GM19452 (cell line): ENCODE measurements around the gene KLHL3.

Experiments used
- ATAC-seq: cut with Tn5 transposase; IDR thresholded peaks from one replicate; pipeline ENCODE4 v1.9.1; 2021; ENCODE audit not compliant: unreplicated experiment

KLHL3 gene

GRCh38 chr5:137635521-137635921, 100.4 kb downstream of the KLHL3 start:
- no peak for ATAC-seq

- no peak for ATAC-seq
Observed at GRCh38 chr5:137633896-137634295, 102.0 kb downstream of the KLHL3 start.

GRCh38 chr5:137632716-137633115, 103.2 kb downstream of the KLHL3 start:
- no peak for ATAC-seq

GRCh38 chr5:137631453-137631852, 104.4 kb downstream of the KLHL3 start:
- ATAC-seq, result no peak

- no peak for ATAC-seq
Observed at GRCh38 chr5:137630972-137631370, 104.9 kb downstream of the KLHL3 start.

GRCh38 chr5:137630216-137630971, 105.5 kb downstream of the KLHL3 start:
- ATAC-seq, result no peak

- ATAC-seq, result no peak
Observed at GRCh38 chr5:137629646-137630045, 106.2 kb downstream of the KLHL3 start.

- ATAC-seq, result no peak
Observed at GRCh38 chr5:137627706-137628105, 108.2 kb downstream of the KLHL3 start.

- no peak for ATAC-seq
Observed at GRCh38 chr5:137627293-137627692, 108.6 kb downstream of the KLHL3 start.

GRCh38 chr5:137624786-137625349, 111.0 kb downstream of the KLHL3 start:
- ATAC-seq, result no peak

- ATAC-seq, result no peak
Observed at GRCh38 chr5:137622850-137623249, 113.0 kb downstream of the KLHL3 start.

- ATAC-seq, result no peak
Observed at GRCh38 chr5:137621861-137622823, 113.7 kb downstream of the KLHL3 start.

- no peak for ATAC-seq
Observed at GRCh38 chr5:137621306-137621705, 114.6 kb downstream of the KLHL3 start.

GRCh38 chr5:137619191-137619870, 116.6 kb downstream of the KLHL3 start:
- no peak for ATAC-seq

GRCh38 chr5:137618476-137618875, 117.4 kb downstream of the KLHL3 start:
- no peak for ATAC-seq

- no peak for ATAC-seq
Observed at GRCh38 chr5:137617528-137618205, 118.2 kb downstream of the KLHL3 start.

GRCh38 chr5:137616046-137616445, 119.8 kb downstream of the KLHL3 start:
- no peak for ATAC-seq

- ATAC-seq, result no peak
Observed at GRCh38 chr5:137615171-137615775, 120.6 kb downstream of the KLHL3 start.

GRCh38 chr5:137613554-137614265, 122.2 kb downstream of the KLHL3 start:
- no peak for ATAC-seq
